GM19023 (cell line): ENCODE data around the gene SLC12A5.

Experiments
- ATAC-seq: cut with Tn5 transposase; IDR thresholded peaks from one replicate; pipeline ENCODE4 v1.9.1; 2021; ENCODE audit warnings: mild to moderate bottlenecking, moderate library complexity; ENCODE audit not compliant: unreplicated experiment

SLC12A5 gene

DNA sequence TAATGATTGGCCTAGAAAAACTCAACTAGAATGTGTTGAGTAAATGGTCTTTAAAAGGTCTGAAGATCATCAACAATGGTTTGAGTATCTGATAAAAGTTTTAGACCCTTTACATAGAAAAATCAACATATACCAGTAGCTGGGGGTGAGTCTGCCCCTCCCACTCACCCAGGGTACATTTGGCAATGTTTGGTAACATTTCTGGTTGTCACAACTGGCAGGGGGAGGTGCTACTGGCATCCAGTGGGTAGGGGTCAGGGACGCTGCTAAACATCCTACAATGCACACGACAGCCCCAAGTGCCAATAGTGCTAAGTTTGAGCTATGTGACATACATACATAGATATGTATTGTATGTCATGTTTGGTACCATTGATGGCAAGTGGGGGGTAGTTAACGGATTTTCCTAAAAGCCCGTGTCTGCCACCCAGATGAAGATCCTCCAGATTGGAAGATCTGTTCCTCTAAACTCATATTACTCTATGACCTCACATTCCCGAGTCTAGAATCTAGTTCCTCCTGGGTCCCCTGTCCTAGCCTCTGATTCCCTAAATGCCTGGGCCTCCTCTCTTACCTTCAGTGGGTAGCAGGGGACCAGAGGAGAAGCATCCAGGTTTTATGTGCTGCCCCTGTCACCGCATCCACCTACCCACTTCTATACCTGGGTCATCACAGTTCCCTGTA lies 22.9 kb upstream of the SLC12A5 start:
- ATAC-seq, result no peak

DNA sequence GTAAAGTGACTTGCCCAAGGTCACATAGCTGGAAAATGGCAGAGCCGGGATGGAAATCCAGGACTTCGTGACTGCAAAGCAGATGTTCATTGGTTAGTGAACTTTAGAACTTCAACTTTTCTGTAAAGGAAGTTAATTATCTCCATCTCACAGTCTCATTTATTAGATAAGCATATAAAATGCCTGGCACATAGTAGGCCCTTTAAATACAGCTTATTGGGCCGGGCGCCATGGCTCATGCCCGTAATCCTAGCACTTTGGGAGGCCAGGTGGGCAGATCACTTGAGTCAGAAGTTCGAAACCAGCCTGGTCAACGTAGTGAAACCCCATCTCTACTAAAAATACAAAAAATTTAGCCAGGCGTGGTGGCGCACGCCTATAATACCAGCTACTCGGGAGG lies 22.1 kb upstream of the SLC12A5 start:
- no peak for ATAC-seq

DNA sequence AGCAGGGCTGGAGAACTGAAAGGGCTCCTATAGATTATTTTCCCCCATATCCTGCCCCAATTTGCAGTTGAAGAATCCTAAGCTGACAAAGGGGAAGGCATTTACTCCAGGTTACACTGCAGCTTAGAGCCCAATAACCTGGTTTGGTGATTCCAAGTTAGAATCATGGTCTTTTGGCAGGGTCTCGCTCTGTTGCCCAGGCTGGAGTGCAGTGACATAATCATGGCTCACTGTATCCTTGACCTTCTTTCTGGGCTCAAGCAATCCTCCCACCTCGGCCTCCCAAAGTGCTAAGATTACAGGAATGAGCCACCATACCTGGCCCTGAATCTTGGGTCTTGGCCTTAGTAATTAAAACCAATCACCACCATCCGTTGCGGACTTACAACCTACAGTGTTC lies 21.3 kb upstream of the SLC12A5 start:
- no peak for ATAC-seq

DNA sequence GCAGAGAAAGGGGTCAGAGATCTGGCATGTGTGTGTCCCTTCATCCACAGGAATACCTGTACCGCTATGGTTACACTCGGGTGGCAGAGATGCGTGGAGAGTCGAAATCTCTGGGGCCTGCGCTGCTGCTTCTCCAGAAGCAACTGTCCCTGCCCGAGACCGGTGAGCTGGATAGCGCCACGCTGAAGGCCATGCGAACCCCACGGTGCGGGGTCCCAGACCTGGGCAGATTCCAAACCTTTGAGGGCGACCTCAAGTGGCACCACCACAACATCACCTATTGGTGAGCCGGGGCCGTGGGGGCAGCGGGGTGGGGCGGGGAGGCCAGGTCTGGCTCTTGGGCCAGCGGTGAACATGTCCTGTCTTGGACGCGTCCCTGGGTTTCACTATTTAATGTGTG lies 19.2 kb upstream of the SLC12A5 start:
- no peak for ATAC-seq

DNA sequence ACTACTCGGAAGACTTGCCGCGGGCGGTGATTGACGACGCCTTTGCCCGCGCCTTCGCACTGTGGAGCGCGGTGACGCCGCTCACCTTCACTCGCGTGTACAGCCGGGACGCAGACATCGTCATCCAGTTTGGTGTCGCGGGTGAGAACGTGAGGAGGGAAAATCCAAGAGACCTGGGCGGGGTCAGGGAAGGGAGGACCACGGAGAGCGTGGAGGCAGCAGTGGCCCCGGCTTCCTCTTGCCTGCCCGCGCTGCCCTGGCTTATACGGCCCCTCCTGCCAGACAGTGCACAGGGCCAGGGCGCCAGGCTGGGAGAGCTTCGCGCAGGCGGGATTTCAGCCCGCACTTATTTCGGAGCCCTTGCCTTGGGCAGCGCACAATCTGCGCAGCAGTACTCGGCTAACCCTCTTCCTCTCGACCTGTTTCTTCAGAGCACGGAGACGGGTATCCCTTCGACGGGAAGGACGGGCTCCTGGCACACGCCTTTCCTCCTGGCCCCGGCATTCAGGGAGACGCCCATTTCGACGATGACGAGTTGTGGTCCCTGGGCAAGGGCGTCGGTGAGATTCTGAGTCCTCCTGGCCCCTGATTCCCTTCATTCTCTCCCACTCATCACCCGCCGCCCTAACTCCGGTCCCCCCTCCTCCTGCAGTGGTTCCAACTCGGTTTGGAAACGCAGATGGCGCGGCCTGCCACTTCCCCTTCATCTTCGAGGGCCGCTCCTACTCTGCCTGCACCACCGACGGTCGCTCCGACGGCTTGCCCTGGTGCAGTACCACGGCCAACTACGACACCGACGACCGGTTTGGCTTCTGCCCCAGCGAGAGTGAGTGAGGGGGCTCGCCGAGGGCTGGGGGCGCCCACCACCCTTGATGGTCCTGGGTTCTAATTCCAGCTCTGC lies 18.3 kb upstream of the SLC12A5 start:
- no peak for ATAC-seq

DNA sequence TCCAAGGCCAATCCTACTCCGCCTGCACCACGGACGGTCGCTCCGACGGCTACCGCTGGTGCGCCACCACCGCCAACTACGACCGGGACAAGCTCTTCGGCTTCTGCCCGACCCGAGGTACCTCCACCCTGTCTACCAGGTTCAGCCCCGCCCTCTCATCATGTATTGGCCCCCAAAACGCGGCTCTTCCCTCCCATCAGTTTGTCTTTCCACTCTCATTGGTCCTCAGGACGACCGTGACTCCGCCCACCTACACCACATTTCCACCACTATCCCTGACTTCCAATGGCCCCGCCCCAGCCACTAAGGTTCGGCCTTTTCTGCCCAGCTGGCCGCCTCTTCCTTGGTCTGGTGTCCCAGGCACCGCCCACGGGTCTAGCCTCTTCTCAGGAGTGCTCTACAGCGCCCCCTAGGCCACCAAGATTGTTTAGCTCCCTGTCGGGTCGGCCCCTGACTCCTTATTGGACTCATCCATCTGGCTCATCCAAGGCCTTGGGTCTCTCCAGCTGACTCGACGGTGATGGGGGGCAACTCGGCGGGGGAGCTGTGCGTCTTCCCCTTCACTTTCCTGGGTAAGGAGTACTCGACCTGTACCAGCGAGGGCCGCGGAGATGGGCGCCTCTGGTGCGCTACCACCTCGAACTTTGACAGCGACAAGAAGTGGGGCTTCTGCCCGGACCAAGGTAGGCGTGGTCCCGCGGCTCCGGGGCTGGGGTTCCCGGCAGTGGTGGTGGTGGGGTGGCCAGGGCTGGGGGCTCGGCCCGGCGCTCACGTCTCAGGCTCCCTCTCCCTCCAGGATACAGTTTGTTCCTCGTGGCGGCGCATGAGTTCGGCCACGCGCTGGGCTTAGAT lies 17.2 kb upstream of the SLC12A5 start:
- ATAC-seq, result no peak

DNA sequence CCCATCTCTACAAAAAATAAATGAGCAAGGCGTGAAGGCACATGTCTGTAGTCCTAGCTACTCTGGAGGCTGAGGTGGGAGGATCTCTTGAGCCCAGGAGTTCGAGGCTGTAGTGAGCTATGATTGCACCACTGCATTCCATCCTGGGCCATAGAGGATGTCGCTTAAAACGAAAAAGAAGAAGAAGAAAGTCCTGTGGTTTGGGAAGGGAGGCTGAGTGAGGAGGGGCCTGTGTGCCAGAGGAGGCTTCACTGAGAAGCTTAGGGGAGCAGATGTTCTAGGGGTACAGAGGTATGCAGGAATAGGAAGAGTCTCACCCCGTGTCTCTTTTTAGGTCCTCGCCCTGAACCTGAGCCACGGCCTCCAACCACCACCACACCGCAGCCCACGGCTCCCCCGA lies 16.1 kb upstream of the SLC12A5 start:
- ATAC-seq, result no peak

DNA sequence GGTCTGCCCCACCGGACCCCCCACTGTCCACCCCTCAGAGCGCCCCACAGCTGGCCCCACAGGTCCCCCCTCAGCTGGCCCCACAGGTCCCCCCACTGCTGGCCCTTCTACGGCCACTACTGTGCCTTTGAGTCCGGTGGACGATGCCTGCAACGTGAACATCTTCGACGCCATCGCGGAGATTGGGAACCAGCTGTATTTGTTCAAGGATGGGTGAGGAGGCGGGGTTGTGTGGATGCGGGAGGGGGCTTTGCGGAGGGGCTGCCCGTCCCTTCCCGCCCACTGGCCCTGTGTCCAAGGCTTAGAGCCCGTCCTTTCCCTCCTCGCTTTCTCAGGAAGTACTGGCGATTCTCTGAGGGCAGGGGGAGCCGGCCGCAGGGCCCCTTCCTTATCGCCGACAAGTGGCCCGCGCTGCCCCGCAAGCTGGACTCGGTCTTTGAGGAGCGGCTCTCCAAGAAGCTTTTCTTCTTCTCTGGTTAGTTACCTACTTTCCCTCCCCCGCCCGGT lies 15.6 kb upstream of the SLC12A5 start:
- no peak for ATAC-seq

DNA sequence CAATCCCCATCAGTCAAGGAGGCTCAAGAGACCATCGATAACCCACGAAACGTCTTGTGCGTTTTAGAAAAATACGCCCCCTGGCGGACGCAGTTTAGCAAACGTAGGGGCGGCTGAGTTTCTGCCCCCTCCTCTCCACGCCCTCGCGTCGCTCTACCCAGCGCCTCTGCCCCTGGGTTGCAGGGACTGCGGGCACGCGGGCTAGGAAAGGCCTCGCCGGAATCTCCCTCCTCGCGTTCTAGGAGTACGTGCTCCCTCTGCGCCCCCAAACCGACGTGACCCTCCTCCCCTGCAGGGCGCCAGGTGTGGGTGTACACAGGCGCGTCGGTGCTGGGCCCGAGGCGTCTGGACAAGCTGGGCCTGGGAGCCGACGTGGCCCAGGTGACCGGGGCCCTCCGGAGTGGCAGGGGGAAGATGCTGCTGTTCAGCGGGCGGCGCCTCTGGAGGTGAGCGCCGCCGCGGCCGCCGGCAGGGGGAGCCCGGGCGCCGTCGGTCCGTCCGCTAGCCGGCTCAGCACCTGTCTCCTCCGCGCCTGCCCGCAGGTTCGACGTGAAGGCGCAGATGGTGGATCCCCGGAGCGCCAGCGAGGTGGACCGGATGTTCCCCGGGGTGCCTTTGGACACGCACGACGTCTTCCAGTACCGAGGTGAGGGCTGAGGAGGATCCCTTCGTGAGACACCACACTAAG lies 15.0 kb upstream of the SLC12A5 start:
- ATAC-seq, result no peak

DNA sequence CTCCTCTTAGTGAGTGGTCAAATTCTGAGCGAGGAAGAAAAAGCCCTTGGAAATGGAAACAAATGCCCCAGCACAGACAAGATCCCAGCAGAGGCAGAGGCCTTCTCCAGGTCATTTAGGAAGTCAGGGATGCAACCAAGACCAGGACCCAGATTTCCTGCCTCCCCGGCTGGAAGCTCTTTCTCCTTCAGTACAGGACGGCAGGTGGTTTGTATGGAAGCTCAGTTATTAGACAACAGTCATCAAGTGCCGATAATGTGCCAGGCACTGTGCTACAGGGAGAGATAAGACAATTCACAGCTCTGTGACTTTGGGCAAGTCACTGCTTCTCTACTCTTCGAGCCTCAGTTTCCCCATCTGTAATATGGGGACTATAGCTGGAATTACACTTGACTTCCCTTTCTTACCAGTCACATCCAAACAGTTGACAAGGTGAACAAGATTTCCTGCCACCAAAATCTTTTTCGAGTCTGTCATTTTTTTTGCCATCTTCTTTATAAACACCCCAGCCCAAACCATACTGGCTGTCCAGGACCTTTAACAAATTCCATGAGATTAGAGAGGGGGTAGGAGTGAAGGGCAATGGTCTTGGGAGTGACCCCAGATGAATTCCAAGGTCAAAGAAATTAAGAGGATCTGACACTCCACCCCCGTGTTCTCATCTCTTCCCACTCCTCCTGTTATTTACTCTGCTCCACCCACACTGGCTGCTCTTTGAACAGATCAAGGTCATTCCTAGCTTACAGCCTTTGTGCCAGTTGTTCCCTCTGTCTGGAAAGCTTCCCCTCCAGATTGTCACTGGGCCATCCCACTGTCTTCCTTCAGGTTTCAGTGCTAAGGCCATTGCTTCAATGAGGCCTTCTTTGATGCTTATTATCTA lies 14.3 kb upstream of the SLC12A5 start:
- no peak for ATAC-seq

DNA sequence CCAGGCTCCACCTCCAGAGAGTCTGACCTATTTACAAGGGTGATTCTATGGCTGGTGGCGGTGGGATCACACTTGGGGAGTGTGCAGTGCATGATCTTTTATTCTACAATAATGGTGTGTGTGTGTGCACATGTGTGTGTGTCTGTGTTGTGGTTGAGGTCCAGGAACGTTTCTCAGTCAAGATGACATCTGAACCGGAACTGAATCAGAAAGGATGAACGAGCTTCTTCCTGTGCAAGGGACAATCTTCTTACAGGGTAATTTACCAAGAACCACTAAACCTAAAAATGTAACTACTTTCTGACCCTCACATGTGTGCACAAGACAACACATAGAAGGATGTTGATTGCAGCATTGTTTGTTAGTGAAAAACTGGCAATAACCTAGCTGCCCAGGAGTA lies 11.7 kb upstream of the SLC12A5 start:
- no peak for ATAC-seq

DNA sequence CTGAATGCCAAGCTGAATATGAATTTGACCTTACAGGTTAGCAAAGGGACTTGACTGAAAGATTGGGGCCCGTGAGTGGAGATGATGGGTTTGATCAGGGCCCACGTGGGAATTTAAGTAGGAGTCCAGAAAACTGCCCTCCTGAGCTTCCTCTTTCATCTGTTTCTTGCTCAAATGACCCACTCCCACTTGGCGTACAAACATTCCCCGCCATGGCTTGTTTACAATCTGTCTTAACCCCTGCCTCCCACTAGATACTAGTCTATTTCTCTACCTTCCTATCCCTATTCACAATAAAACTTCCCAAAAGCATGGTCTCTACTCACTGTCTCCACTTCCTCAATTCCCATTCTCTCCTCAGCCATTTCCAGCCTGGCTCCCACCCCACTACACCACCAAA lies 10.9 kb upstream of the SLC12A5 start:
- no peak for ATAC-seq

DNA sequence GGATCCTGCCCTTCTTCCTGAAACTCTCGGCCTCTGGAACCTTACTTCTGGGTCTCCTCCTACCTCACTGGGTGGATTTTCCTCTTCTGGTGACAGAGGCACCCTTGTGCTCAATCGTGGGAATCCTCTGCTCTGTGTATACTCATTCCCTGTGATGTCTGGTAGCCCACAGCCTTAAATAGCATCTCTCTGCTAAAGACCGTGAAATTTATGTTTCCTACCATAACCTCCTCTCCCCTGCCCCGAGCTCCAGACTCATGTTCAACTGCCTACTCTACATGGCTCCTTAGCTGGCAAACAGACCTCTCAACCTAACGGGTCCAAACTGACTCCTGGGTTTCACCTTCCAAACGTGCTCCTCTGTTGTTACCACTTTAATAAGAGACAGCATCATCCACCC lies 10.4 kb upstream of the SLC12A5 start:
- ATAC-seq, result no peak

DNA sequence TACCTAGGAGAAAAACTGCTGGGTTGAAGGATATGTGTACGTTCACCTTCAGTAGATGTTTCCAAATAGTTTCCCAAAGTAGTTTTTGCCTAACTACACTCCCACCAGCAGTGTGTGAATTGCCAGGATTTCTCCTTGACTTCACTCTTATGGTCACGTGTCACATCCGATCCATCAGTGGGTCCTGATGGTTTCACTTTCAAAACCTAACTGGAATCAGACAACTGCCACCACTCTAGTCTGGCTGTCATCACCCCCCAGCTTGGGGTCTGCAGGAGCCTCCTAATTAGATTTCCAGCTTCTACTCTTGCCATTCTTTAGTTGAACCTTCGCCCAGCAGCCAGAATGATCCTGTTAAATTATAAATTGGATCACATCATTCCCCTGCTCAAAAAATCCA lies 8.5 kb upstream of the SLC12A5 start:
- no peak for ATAC-seq

DNA sequence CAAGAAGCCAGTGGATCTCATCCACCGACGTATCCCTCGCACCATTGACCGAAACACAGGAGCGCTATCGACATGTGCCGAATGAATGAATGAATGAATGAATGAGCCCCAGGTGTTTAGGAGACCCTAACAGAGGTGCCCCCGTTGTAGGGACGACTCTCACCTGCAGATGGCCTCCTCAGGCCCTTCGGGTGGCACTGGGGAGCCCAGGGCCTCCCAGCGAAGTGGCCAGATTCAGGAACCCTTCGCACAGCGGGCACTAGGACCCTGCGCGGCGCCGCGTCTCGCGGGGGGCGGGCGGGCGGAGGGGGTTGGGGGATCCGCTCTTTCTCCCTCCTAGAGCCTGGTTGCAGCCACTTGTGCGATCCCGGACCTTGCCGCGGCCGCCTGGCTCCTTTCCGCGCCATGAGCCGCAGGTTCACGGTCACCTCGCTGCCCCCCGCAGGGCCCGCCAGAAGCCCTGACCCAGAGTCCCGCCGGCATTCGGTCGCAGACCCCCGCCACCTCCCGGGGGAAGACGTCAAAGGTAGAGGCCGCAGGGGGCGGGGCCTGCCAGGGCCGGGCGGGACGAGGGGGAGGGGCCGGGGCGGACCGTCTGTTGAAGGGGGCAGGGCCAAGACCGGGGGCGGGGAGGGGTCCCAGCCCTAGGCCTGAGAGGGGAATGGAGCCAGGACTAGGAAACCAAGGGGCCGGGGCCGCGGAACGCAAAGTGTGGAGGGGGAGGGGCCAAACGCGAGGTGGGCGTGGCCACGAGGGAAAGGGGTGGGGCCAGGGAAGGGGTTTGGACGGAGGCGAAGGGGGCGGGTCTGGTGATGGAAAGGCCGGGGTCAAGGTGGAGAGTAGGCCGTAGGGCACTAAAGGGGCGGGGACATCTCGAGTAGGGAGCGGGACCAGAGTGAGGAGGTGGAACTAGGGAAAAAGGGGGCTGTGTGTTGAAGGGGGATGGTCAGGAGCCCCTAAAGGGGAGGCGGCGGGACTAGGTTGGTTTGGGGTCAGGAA lies 7.4 kb upstream of the SLC12A5 start:
- ATAC-seq, result no peak

DNA sequence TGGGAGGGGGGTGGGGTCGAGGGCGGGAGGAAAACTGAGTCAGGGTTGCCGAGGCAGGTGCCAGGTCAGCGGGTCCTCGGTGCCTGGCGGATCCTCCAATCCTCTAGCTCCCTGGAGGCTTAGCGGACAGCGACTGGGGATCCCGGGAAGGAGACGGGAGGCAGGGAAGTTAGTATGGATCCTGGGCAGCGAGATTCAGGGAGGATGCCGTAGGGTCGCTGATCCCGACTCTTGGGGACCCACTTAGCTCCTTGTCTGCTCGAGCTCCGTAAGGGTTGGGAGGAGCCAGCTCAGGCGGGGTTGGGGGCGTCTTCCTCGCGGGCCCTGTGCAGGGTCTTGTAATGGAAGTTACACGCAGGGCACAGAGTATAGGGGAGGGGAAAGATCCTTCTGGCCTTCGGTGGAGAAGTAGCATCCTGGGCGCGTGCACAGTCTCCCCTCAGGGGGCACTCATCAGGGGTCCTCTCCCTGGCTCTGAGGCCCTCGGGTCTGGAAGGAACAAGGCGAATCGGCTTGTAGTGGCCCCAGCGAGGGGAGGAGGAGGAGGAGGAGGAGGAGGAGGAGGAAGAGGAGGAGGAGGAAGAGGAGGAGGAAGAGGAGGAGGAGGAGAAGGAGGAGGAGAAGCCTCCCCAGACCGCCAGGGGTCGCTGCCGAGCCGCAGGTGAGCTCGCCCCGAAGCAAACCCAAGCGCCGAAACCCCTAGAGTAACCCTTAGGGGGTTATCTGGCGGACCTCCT lies 6.4 kb upstream of the SLC12A5 start:
- ATAC-seq, result no peak

DNA sequence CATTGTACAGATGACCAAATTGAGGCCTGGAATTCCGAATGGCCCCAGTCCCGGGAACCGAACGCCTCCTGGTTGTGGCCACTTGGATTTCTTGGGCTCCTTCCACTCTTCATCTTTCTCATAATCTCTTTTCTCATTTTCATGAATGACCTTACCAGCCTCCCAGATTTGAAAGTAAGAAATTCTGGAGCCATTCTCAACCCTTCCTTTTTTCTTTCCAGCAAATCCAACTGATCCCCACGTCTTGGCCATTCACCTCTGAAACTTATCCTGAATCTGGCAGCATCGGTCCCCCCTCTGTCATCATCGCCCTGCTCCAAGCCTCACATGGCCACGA lies 5.9 kb upstream of the SLC12A5 start:
- ATAC-seq, result no peak

DNA sequence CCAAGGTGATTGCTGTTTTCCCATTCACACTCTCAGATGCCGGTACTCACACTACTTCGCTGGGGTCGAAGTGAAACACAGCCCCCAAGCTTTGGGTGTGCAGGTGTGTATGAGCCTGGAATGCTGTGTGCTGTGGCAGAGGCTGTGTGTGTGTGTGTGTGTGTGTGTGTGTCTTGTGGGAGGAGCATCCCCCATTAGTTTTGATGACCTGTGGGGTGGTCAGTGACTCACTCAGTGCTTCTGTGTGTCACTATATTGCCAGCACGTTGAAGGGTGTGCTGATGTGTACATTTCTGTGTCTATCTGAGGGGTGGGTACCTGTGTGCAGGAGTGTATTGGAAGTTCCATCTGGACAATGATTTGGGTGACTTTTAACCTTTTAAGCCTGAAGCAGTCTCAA lies 5.0 kb upstream of the SLC12A5 start:
- ATAC-seq, result no peak
